Bladder microvascular endothelial cell (primary cell): ENCODE data around the gene FFAR4. TPM values are rescaled to one million over a fixed set of nuclear protein-coding genes. Genes with fewer than 3 reads are reported as not detected.

Experiments used
- total RNA-seq: library from RNA; depleted of rRNA; stranded (reverse); fragments of >200 nt; gene quantifications from 2 replicates; pipeline ENCODE4 v1.2.3, GENCODE V29; 2014

Gene FFAR4
- total RNA-seq: not detected in 2 replicates

GRCh38 chr10:93566435-93567276 lies at the start of gene FFAR4:
FFAR4 (plus strand) TSS chr10:93566665; CDS start chr10:93566721, 56 bp downstream.

GRCh38 chr10:93601146-93601773 lies 34.8 kb downstream of the FFAR4 start, which contains the start of gene RBP4:
RBP4 (minus strand) TSS chr10:93601235; CDS start chr10:93601028, 207 bp downstream.

GRCh38 chr10:93612311-93612710 lies 45.8 kb downstream of the FFAR4 start, which contains the start of gene PDE6C:
PDE6C (plus strand) TSS chr10:93612537; CDS start chr10:93612726, 189 bp downstream.

Other genes with a start within 250 kb of the FFAR4 start
- gene MYOF, start 84.3 kb upstream of the FFAR4 start, total RNA-seq: 145 and 254 TPM in 2 replicates
- gene CEP55, start 70.1 kb upstream of the FFAR4 start, total RNA-seq: 28.9 and 47.8 TPM in 2 replicates
- not detected in 2 replicates for gene RBP4, start 34.6 kb downstream of the FFAR4 start, total RNA-seq
- gene PDE6C, start 45.9 kb downstream of the FFAR4 start, total RNA-seq: not detected in 2 replicates
- gene FRA10AC1, start 135.9 kb downstream of the FFAR4 start, total RNA-seq: 1.9 and 15.2 TPM in 2 replicates
- not detected in 2 replicates for gene LGI1, start 191.3 kb downstream of the FFAR4 start, total RNA-seq